Right hindlimb (tissue), 1 donor: ENCODE measurements around the gene FBXO45.
"Not testable (repeated sequence)": the region's sequence is repeated elsewhere in the genome, so short reads cannot be mapped to it uniquely, and the experiment has no call there.

Experiments used
- DNase-seq: peaks from one replicate; pipeline ENCODE4 v3.0.0-alpha.2; 2018

Gene FBXO45

DNA sequence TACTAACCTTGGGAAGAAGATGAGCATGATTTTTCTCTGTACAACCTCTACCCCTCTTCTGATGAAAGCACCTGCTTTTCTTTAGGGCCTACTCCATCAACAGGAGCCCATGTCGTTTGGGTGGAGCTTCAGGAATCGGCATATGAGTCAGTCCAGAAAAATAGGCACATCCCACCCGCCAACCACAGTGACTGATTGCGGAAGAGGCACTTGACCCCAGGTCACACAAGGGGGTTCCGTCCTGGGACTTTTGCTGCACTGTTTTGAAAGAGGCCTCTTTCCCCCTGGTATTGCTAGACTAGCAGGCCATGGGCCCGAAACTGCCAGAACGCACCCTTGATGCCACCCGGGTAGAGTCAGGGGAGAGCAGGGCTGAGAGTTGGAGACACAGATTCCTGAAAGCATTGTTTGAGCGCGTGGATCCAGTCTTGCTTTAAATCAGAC, 51.7 kb downstream of the FBXO45 start:
- DNase-seq: no peak

GRCh38 chr3:196620684-196621083, 52.2 kb downstream of the FBXO45 start:
- DNase-seq: no peak

DNA sequence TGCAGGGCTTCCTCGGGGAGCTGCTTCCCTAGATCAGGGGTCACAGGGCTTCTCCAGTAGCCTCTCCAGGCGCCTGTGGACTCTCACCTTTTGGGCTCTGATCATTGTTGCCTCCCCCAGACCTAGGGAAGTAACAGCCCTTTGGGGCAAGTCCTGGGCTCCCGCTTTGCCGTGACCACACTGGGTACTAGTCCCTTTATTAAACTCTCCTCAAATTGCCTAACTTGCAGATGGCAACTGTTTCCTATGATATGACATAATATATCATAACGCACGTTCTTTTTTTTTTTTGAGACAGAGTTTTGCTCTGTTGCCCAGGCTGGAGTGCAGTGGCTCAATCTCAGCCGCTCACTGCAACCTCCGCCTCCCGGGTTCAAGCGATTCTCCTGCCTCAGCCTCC, 53.2 kb downstream of the FBXO45 start:
- DNase-seq: no peak

- no peak for DNase-seq
These were observed 55.8 kb downstream of the FBXO45 start for GRCh38 chr3:196624067-196624790.

DNA sequence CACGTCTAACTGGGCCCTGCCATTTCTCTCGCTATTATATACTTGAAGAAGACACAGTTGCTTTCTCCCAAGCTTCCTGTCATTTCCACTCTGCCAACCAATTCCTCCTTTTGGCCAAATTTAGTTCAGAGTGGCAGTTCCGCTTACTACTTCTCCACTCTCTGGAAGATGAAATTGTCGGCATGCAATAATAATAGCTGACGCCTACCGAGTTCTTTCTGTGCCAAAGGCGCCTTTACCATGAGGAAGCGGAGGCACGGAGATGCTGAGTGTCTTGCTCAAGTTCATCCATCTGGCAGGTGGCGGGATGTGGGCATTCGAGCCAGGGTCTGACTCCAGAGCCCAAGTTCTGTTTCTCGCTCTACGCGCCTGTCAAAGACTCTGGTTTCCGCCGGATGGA, 56.4 kb downstream of the FBXO45 start:
- DNase-seq: no peak

DNA sequence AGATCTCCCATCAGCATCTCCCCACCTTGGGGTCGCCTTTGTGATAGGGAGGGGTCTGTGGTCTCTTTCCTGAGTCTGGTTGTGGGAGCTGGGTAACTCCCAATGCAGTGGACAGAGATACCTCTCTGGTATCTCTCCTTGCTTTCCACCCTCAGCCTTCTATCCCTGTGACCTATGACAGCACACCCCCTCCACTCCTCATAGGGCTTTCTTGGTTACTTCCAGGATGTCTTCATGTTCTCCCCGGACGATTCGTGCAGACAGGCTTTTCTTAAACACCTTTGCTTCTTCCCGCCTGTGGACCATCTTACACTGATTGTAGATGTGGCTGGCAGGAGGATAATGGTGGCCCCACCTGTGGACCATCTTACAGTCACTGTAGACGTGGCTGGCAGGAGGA, 56.9 kb downstream of the FBXO45 start:
- DNase-seq: no peak

DNA sequence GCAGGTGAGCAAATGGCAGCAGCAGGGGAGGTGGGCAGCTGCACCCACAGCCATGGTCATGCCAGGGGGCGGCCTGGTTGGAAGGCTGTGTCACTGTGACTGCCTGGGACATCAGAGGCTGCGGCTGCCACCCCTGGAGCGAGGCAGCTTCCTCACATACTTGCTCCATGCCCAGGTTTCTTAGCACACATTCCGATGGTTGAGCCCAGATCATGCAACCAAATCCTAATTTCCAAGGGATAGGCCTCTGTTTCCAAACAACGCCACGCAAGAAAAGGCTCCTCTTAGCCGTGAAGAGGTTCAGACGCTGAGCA, 59.4 kb downstream of the FBXO45 start:
- DNase-seq: no peak

GRCh38 chr3:196629228-196629627, 60.8 kb downstream of the FBXO45 start:
- no peak for DNase-seq

- DNase-seq: no peak
These were observed 63.2 kb downstream of the FBXO45 start for GRCh38 chr3:196631682-196632045.

GRCh38 chr3:196632046-196632751, 63.7 kb downstream of the FBXO45 start:
- DNase-seq: peak; percentile 88

DNA sequence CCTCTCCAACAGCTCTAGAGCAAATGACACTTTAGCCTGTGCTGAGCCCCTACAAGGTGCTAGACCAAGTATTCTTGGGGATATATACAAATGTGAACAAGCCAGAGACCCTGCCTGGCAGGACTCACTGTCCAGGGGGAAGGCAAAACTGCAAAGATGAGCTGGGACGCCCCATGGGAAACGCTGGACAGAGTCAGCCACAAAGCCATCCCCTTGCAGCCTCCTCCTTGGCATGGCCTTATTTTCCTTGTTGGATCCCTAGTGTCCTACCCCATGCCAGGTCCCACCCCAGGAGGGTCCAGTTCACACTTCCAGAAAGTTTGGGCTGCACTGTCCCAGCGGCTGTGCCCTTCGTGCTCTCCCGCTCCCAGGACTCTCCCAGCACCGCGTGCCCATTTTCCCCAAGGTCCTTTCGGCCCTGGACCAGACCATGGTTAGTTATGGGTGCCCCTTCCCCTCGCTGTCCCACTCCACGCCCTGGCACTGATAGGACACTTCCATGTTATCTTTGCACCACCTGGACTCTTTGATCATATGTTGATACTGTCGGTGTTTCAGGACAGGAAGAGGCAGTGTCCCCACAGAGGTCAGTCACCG, 65.2 kb downstream of the FBXO45 start:
- DNase-seq: no peak

GRCh38 chr3:196634224-196634623, 65.8 kb downstream of the FBXO45 start:
- DNase-seq: no peak

DNA sequence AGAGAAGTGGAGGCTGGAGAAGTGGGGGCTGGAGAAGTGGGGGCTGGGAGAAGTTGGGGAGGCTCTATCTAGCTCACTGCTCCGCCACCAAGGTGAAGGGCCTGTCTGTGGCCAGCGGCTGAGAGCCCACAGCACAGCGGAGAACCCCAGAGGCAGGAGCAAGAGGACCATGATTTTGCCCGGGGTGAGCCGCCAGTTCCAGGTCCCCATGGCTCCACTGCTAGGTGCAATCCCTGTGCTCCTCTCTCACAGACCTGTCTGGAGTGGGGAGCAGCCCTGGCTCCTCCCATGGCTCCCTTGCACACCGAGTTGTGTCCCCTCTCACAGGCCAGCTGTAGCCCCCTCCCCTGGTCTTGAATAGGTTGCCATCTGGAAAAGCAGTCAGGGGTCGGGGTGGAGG, 66.4 kb downstream of the FBXO45 start:
- DNase-seq: no peak

GRCh38 chr3:196636369-196637349, 68.2 kb downstream of the FBXO45 start:
- DNase-seq: no peak

DNA sequence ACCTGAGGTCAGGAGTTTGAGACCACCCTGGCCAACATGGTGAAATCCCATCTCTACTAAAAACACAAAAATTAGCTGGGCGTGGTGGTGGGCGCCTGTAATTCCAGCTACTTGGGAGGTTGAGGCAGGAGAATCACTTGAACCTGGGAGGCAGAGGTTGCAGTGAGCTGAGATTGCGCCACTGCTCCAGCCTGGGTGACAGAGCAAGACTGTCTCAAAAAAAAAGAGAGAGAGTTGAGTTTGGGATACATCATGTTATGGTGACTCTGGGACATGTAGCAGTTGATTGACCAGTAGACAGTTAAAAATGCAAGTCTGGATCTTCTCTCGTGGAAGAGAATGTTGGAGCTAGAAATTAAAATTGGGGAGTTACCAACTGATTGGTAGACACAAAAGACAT, 69.5 kb downstream of the FBXO45 start:
- not testable (repeated sequence) for DNase-seq
